GM23248 (cell line): Measurements from ENCODE around the gene MYO15A.

ENCODE experiments used
- EZH2 ChIP-seq: fragments of 200-600 bp; sonication (generic); IDR thresholded peaks from 2 replicates; pipeline ENCODE4 v1.6.1; 2018; ENCODE audit warnings: antibody characterized with exemption, mild to moderate bottlenecking; ENCODE audit not compliant: insufficient read depth, poor library complexity, severe bottlenecking
- EZH2phosphoT487 ChIP-seq: fragments of 200-600 bp; sonication (generic); IDR thresholded peaks from 2 replicates; pipeline ENCODE4 v1.6.1; 2018; ENCODE audit warnings: antibody characterized with exemption, moderate library complexity, mild to moderate bottlenecking, low read depth; ENCODE audit not compliant: insufficient read depth

DNA sequence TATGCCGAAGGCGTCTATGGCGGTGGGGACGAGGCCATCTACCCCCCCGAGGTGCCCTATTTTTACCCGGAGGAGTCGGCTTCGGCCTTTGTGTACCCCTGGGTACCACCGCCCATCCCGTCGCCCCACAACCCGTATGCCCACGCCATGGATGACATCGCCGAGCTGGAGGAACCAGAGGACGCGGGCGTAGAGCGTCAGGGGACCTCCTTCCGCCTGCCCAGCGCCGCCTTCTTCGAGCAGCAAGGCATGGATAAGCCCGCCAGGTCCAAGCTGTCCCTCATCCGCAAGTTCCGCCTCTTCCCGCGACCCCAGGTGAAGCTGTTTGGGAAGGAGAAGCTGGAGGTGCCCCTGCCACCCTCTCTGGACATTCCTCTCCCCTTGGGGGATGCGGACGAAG is 11.4 kb downstream of the MYO15A start:
- TF ChIP-seq EZH2phosphoT487 (no peak), EZH2 (no peak)
